Stimulated activated CD4-positive, alpha-beta T cell treated with anti-CD3 and anti-CD28 coated beads, Interleukin-4, amount 100 ng/mL, for 1 hour (primary cell): Measurements from ENCODE around the gene CACNA1D.
"Not testable (repeated sequence)": the region's sequence is repeated elsewhere in the genome, so short reads cannot be mapped to it uniquely, and the experiment has no call there.

Source experiments
- DNase-seq: peaks from one replicate; pipeline ENCODE4 v3.0.0-alpha.2; 2020

The CACNA1D gene

DNA sequence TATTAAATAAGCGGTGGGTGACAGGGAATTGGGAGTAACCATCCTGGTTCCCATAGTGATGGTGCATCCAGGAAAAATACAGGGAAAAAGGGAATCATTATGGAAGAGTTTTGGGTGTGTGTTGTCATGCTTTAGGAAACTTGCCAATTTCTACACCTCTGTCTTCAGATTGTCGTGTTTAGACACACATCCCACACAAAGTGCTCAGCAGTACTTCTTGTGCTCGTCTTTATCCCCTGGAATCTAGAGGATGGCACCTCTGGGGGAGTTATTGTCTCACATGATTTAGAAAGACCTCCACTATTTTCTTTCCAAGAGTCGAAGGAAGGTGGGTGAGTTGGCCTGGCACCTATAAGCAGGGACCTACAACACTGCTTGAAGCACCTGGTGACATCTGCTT is 35.8 kb downstream of the CACNA1D start:
- no peak for DNase-seq

DNA sequence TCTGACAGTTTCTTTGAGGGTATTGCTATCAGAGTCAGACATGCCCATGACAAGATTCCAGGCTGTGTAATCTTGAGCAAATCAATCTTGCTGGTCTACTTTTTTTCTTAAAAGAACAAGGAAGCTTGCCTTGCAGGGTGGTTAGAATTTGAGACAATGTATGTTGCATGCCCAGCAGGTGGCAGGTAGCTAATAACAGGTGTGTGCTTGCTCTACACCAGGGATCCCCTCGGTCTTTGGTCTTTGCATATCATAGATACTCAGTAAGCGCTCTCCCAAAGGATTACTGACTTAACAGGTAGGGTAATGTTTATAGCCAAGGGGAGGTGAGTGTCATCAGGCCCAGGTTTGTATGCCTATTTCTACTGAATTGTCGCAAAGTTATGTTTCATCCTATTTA is 37.3 kb downstream of the CACNA1D start:
- DNase-seq, result no peak

DNA sequence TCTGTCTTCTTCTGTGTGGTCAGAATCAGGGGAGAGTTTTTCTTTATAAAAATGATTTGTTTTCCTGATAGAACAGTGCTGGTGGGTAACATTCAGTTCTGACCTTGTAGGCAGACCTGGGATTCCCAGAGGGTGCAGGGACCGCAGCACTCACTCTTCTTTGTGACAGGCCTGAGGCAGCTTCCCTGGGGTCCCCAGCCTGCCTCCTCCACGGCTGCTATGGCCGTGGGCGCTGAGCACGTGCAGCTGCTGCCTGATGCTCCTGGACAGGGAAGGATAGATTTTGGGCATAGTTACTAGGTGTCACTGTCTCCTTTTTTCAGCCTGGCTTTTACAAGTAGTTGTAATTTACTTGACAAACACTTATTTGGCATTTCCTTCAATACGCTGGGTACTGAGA is 39.1 kb downstream of the CACNA1D start:
- no peak for DNase-seq

DNA sequence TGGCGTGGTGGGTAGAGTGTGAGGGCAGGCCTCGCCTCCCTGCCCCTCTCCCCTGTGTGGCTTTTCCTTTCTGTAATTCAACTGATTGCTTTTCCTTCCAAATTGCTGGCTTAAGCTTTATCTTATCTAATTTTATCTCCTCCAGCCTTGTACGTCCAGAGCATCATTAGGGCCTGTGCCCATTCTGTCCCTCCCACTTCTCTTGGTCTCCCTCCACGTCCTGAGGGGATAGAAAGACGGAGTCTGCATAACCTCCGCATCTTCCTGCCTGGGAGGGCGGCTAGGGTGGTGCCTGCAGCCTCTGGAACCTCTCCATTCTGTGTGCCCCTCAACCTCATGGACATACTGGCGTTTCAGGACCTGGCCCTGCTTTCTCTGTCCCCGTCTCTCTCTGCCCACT is 39.8 kb downstream of the CACNA1D start:
- DNase-seq, result no peak

DNA sequence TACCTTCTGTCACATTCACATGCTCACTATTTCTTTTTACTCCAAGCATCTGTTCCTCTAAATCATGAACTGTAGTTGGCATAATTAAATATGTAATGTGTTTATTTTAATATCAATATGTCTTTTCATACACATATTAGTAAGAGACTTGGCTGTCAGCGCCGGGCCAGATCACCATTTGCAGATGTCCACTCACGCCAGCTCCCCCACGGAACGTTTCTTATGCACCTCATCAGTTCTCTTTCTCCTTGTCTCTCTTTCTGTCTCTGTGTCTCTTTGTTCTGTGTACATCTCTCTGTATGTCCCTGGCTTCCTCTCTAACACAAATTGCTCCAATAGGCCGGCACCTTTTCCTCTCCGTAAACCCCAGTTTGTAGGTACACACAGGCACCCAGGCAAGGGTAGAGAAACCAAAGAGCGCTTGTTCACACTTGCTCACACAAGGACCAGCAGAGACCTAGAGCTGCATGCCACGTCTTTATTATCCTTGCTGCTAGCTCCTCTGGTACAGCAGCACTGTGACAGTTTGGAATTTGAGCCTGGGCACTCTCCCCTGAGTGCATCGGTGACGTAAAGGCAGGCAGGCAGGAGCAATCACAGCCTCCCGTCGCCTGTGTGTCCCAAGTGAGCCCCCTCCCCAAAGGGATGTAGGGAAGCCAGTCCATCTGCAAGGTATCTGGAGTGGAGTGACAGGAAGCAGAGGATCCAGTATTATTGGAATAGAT is 40.4 kb downstream of the CACNA1D start:
- DNase-seq, result no peak

DNA sequence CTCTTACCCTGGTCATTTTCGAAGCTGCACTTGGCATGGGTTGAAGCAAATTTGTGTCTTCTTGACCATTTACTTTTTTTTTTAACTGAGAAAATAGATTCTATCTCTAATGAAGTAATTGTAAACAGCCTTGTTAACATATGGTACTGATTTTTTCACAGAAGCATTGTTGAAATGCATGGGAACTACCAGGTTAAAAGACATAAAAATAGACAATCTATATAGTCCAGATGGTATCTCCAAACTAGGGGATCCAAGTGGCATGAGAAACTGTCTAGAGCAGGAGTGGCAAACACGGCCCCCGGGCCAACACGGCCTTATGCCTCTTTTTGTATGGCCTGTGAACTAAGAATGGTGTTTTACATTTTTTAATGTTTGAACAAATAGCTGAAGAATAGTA is 41.9 kb downstream of the CACNA1D start:
- DNase-seq, result no peak

DNA sequence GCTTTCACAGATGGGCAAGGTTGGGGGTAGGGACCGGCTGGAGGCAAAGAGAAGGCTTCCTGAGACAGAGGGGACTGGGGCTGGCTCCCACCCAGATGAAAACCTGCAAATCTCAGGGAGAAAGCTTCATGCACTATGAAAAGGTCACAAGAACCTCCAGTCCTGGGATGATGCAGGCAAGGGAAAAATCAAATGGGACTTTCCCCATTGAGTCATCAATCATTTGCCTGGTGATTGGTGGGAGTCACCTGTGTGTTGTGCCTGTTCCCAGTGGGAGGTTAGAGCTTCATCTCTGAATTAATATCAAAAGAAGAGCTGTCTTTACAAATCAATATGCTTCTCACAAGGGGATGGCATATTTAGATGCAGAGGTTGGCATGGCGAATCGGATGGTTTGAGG is 49.9 kb downstream of the CACNA1D start:
- DNase-seq, result no peak

DNA sequence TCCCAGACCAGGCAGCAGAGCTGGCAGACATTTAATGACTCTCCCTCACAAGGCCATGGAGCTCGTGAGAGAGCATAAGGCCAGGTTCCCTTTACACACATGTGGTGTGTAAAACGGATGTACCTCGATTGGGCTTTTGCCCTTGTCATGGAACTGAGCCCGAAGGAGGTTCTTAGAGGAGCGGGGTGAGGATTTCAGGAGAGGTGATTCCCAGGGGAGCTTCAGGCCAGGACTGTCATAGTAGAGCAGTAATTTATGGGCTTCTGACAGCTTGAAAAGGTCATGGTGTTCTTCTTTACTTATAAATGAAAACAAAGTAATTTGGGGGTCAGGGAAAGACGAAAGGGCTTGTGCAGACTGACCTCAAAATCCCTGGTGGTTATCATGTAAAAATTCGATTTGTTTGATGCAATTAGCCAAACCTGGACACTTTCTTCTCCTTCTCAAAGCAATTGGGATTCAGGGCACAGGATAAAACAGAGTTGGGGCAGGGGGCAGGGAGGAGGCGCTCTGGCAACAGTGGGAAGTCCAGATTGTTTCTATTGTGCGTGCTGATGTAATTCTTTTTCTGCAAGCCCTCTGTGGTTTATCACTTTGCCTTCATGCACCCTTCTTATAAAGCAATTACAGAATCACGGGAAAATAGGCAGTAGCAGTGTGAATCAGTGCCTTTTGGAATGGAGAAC is 51.0 kb downstream of the CACNA1D start:
- no peak for DNase-seq

DNA sequence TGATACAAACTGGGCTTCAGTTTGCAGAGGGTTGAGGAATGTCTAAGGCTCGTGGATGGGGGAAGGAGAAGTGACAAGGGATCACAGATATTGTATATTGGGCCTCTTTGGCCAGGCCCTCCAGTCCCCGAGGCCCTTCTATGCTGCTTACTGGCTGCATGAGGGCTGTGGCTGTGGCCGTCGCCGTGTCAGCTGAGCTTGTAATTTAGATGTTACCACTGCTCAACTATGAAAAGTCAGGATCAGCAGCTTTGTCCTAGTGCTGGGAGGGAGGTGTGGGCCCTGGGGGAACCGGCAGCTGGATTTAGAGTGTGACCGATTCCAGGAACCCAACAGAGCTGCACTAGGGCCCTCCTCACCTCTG is 51.6 kb downstream of the CACNA1D start:
- DNase-seq, result no peak

DNA sequence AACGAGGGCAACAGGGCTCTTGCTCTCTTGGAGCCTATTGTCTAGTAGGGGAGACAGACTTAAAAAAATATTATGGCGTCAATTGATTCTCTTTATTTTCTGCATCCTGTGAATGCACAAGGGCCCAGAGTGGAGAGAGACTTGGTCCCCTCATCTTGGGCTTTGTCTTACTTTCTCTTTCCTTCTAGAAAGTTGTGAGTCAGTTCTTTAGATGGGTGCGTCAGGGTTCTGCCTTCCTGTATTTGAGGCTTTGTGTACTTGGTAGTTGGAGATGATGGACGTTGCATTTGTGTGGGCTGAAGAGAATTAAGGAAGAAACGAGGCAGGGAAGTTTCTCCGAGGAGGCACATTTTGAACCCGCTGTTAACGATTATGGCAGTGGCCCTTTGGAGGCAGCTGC is 52.9 kb downstream of the CACNA1D start:
- DNase-seq, result no peak

DNA sequence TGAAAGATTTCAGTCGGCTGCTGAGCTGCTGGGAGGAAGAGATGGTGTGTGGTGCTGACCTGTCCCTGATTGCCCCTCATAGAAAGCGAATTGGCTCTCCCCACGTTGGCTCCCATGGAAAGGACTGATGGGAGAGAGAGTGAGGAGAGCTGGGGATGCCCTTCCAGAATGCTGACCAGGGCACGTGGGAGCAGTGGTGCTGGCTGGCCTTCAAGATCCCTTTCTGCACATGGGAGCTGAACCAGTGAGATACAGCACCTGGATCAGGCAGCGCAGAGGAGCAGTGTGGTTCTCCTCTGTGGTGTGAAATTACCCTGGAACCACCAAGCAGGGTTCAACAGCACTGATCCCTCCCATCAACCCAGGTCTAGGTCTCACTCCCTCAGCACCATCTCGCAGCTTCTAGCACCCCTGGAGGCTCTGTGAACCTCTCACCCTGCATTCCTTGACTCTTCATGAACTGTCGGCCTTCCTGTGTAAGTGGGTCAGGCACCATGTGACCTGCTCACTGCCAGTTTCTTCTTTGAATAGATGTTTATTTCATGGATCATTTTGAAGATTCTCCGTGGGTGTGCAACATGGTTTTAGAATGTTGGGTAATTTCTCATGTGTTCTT is 55.7 kb downstream of the CACNA1D start:
- no peak for DNase-seq

DNA sequence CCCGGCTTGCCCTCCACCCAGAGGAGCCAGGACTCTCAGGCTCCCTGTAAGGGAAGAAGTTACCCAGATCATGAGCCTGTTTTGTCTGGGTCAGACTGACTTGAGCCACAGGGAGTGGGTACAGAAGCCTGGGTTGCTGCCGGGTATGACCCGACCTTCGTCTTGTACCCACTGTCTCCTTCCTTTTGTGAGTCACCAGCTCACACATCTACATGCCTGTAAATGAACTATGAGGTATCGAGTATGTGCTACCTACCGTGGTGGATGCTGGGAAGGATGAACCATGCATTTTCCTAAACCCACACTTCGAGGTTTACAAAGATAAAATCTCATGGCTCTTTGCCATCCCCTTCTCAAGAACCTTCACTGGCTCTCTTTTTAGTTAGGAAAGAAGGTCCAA is 56.9 kb downstream of the CACNA1D start:
- no peak for DNase-seq

DNA sequence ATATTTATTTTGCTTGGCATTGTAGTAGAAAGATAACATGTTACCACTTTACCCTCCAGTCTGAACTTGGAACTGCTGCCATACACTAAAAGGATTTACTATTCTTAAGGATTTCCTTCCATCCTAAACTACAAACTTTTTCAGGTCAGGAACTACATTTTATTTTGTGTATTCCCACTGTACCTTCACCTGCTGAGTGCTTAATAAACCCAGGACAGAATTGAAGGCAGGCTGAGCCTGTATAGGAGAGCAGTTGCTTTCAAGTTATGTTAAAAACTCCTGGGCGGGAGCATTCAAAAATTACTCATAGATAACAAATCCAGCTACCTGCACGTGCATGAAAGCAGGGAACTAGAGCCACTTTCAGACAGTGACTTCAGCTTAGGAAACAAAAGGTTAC is 58.3 kb downstream of the CACNA1D start:
- no peak for DNase-seq

DNA sequence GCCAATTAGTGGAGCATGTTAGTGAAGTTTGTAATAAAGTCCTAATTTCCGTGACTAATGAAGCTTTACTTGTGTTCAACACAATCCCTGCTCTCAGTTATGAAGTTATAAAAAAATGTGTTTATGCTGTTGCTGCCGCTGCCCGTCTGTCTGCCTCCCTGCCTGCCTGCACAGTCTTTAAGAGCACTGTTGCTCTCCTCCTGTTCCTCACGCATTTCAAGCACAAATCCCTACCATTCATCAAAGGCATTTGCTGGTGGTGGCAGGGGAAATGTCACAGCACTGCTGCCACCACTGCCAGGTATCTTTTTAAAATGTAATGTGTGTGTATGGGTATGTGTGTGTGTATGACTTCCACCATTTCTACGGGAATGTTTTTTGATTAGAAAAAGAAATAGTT is 58.8 kb downstream of the CACNA1D start:
- DNase-seq, result no peak

DNA sequence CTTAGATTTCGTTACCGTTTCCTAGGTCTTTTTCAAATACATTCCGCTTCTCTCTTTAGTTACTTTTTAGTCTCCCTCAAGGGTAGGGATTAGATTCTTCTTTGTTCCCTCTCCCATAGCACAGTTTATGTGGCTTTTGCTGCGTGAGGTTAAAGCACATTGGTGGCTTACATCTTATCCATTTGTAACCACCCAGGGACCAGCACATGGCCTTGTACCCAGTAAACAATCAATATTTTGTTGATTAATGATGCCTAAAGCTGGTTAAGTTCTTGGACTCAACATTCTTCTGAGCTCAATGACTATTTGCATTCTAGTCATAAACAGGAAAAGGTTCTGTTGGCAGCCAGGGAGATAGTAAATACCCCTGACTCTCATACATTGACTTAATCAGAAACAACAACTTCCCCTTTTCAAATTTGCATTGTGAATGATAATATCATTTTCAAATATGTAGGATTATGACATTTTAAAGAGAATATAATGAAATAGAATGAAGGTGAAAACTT is 60.2 kb downstream of the CACNA1D start:
- DNase-seq, result no peak

DNA sequence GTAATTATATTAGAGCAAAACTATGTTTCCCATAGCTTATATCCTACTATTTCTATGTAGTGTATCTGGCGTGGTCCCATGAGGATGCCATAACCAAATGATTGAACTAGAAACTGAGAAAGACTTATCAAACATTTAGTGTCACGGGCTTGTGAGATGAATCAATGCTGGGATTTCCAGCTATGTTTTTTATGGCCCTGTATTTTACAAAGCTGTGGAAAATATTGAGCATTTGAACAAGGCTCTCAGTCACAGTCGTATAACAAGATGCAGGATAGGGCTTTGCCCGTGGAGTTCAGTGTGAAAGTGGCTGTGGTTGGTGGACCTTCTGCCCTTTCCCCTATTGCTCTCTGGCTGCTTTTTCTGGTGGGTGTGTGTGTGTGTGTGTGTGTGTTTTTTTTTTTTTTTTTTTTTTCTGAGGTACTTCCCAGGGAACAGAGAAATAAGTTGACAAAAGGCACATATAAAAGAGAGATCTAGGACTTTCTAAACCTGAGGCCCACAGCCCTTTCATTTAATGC is 60.7 kb downstream of the CACNA1D start:
- DNase-seq, result no peak

DNA sequence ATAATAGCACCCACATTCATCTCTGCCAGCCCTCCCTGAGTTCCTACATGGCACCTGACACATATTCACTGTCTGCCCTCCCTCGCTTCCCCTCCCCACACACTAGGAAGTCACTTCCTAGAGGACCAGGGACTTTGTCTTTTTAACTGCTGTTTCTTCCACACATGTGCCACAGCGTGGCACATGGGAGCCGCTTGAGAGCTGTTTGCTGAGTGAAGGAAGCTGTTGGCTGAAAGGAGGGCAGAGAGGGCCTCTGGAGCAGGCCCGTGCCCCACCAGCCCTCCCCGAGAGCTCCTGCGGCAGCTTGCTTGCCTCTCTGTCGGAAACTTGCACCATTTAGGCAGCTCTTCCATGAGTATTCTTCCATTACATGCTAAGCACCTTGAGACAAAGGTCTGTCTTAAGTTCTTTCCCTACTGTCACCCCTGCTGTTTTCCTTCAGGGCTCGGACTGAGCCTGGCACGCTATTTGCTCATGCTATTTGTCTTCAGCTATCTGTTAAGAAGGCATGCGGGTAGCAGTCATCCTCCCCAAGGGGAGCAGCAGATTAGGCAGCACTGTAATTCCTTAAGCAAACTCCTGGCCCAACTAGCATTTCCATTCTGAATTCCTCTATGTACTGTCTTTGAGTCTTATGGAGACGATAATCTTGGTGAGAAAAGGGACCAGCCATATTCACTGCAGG is 72.2 kb downstream of the CACNA1D start:
- DNase-seq, result no peak

DNA sequence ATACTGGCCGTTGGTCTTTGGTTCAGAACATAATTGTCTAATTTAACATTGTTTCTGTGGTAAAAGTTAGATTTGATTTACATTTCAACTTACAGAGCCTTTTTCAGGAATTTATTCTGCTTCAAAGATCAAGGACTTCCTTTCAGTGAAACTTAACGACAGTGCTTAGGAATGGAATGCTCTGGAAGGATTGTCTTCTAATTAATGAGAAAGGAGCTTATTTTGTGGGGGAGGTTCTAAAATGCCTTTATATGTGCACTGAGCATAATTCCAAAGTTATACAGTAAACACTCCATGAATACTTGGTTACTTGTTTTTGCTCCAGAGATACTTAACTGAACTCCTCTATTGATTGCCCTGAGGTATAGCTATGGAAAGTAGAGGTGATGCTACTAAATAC is 75.7 kb downstream of the CACNA1D start:
- no peak for DNase-seq

DNA sequence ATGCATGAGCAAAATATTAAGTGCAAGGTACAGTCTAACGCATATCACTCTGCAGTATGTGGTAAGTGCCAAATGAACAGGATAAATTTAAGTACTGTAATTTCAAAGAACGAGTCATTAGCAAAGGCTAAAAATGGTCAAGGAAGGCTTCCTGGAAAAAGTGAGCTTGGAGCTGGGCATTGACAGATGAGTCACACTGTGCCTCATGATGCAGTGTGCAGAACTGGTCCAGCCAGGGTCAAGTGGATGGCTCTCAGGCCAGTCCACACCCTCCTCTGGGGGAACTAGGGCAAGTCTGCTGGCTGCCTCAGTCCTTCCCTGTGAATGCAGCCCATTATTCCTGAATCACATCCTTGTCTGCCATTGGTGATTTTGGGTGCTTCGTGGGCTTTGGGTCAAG is 76.3 kb downstream of the CACNA1D start:
- no peak for DNase-seq

DNA sequence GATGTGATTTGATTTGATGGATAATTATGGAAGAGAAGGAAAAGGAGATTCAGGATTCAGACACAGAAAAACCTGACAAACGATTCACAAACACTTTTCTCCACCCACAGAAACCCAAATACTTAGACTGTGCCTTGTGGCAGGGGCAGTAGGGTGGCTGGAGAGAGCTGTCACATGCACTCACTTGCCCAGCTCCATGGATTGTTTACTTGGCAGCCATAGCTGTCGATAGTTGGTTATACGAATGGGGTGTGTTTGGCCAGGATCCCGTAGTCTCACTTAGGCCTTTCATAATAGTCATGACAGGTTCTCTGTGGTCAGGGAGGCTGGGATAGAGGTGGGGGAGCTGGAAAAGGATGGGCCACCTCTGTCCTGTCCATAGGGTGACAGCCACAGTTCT is 76.9 kb downstream of the CACNA1D start:
- DNase-seq, result no peak

DNA sequence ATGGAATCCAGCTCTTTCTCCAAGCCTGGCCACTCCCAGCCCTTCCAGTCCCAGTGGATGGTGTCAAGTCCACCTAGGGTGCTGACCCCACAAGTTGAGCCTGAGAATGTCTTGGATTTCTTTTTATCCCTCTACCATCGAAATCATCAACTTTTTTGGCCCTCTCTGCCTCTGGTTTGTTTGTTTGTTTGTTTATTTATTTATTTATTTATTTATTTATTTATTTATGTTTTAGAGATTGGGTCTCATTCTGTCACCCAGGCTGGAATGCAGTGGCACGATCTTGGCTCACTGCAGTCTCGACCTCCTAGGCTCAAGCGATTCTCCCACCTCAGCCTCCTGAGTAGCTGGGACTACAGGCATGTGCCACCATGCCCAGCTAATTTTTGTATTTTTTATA is 77.8 kb downstream of the CACNA1D start:
- DNase-seq, result not testable (repeated sequence)

DNA sequence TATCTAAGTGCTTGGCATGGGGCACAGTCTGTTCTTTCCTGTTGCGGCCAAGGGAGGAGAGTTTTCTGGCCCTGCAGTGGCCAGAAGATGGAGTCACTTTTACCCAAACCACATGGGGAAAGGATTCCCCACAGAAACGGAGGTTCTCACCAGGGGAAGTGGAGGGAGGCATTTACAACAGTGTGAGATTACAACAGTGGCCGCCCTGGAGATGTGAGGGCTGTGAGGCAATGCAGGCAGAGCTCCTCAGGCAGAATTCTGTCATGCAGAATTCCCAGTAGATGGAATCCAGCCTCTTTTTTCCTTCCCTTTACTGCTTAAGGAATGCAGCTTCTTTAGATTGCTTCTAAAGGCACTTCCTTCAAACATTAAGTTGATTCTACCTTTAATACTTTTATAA is 83.1 kb downstream of the CACNA1D start:
- DNase-seq, result no peak

DNA sequence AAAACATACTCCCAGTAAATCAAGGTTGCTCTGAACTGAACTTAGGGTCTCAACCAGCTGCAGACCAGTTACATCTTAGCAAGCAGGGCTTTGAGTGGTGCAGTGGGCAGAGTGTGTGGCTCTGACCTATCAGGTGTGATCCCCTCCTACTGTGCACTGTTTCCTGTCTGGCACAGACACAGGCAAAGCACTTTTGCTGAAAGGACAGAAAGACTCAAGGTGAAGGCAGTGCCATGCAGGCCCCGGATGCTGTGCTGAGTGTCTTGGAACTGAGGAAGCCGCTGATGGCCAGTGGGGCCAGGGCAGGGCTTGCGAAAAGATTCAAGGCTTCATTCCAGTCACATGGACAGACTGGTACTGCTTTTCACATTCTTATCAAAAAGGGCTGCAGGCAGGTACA is 85.2 kb downstream of the CACNA1D start:
- DNase-seq, result no peak

DNA sequence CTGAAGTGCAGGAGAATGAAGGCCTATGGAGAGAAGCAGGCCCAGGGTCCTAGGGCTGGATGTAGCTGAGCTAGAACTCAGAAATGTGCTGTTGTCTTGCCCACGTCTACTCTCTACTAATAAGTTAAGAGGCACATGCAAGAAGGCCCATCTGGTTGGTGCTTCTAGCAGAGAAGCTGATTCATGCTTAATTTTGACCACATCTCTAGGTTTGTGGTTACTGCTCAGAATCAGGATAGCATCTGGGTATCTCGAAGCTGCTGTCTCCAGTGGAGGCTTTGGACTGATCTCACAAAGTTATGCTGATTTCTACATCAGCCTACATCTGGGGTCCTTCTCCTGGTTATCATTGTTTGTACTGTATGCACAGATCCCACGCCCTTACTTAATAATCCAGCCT is 87.3 kb downstream of the CACNA1D start:
- no peak for DNase-seq
